LNCAP (cell line): ENCODE results near the gene SYT7.

Experiments
- CTCF ChIP-seq: fragments of 450-650 bp; IDR thresholded peaks from 2 replicates; pipeline ENCODE4 v1.5.1; 2017; ENCODE audit warnings: mild to moderate bottlenecking

Gene SYT7

GRCh38 chr11:61518032-61518795, 62.7 kb downstream of the SYT7 start:
- no peak for TF ChIP-seq CTCF

- peak; percentile 100 for TF ChIP-seq CTCF
Observed at GRCh38 chr11:61516675-61517572, 64.0 kb downstream of the SYT7 start.

GRCh38 chr11:61516191-61516590, 64.7 kb downstream of the SYT7 start:
- TF ChIP-seq CTCF, result no peak

GRCh38 chr11:61515686-61516085, 65.2 kb downstream of the SYT7 start:
- no peak for TF ChIP-seq CTCF

GRCh38 chr11:61514050-61514917, 66.6 kb downstream of the SYT7 start:
- no peak for TF ChIP-seq CTCF

GRCh38 chr11:61513143-61513765, 67.6 kb downstream of the SYT7 start:
- TF ChIP-seq CTCF, result no peak

GRCh38 chr11:61512435-61512834, 68.4 kb downstream of the SYT7 start:
- no peak for TF ChIP-seq CTCF
